Left colon (tissue), 2 donors: Measurements from ENCODE around the gene SLC35B2. TPM values are rescaled to one million over a fixed set of nuclear protein-coding genes. Genes with fewer than 3 reads are reported as not detected.

Experiments
- ATAC-seq: fragments of 200-7000 bp; cut with Tn5 transposase; one replicate; pipeline ENCODE4 v1.9.1; 2020; ENCODE audit warnings: mild to moderate bottlenecking, moderate library complexity
- DNase-seq, 2 donors: peaks; one replicate each; pipeline ENCODE4 v3.0.0-alpha.2; 2020
- intact Hi-C, 2 donors: fragments of 100-400 bp; cut with DNase I in 1 of 2; cut with micrococcal nuclease in 1 of 2; formaldehyde crosslinking; loops; one replicate each; pipeline versions ENCODE4 v1.11.2 to v1.14.0; 2022; cut with DNase I, micrococcal nuclease
- total RNA-seq, 2 donors: library from RNA; stranded (reverse); fragmentation: NEBNext Ultra II Directional; extraction: Animal tissue kit (Norgen Biotek cat#: 25700); gene quantifications; one replicate each; pipeline ENCODE4 v1.2.1, GENCODE V29; 2021
- donor health status: DM: no; HTN: no; CAD: no.
- donor health status: DM: yes; HTN: yes; CAD: no.

The SLC35B2 gene
- total RNA-seq, 2 donors from 2014 or later: 34.9 to 43.5 TPM

DNA sequence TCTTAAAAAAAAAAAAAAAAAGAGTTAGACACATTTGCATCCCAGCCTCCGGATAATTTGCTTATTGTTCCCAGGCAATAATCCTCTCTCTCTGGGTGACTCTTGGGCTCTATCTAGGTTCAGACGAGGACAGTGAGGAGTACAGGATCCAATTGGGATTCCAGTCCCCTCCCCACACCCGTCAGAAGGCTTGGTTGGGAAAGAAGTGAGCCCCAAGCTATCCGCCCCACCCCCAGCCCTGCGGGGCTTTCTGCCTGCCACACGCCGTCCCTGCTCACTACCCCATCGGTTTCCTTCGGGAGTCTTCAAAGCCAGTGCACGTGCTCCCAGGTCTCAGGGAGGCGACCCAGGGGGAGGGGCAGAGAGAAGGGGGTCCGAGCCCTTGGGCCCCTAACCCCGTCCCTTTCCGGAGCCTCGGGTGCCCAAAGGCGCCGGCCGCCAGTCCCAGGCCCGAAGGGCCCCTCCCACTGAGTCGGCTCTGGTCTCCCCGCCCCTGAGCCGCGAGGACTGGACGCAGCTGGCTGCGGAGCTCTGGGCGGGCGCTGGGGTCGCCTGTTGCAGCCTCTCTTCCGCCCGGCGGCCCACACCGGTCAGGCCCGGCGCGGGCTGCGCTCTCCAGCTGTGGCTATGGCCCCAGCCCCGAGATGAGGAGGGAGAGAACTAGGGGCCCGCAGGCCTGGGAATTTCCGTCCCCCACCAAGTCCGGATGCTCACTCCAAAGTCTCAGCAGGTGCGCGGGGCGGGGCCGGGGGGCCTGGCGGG is 38.1 kb downstream of the SLC35B2 start:
- ATAC-seq (peak; percentile 64), DNase-seq (peak; percentile 83 to 86)
- intact Hi-C loops: no loop called here

DNA sequence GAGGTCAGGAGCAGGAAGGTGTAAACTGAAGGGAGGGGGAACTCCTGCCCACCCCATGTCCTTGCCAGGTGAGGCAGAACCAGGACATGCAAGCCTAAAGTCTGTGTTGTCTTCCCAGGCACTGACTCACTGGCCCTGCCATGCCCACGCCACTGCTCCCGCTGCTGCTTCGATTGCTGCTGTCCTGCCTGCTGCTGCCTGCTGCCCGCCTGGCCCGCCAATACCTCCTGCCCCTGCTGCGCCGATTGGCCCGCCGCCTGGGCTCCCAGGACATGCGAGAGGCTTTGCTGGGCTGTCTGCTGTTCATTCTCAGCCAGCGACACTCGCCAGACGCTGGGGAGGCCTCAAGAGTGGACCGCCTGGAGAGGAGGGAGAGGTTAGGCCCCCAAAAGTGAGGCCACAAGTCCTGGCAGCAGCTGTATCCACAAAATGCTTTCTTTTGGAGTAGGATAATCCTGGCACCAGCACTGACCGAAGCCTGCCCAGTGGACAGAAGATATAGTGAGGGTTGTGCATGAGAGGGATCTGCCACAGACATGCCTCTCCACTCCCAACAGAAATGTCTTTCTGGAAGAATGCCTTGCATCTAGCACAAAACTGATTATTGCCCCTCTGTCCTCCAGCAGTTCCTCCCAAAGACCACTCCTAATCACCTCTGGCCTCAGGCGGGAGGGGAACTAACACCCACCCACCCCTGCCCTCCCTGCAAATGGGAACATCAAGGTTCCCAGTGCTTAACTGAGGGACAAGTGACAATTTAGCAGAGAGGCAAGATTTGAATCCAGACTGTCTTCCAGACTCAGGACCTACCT is 39.8 kb downstream of the SLC35B2 start:
- DNase-seq (peak; percentile 32 to 62), ATAC-seq (no peak)
- intact Hi-C loops: no loop called here

GRCh38 chr6:44216677-44217331 is 40.5 kb downstream of the SLC35B2 start, which contains the start of gene MYMX:
TSS of gene MYMX (plus strand) at chr6:44216926. CDS start at chr6:44217472, 546 bp downstream.
- ATAC-seq (no peak), DNase-seq (no peak)
- intact Hi-C loops: no loop called here

DNA sequence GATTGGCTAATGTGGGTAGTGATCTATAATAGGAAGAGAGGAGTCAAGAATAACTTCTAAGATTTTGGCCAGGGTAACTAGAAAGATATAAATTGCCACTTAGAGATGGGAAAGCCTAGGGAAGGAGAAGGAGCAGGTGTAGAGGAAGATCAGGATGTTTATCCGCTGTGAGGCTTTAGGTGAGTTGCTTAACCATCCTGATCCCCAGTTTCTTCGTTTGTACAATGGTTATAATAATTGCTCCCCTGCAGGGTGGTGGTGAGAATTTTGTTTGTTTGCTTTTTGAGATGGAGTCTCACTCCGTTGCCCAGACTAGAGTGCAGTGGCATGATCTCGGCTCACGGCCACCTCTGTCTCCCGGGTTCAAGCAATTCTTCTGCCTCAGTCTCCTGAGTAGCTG is 43.0 kb downstream of the SLC35B2 start:
- ATAC-seq: no peak
- DNase-seq: no peak
- intact Hi-C loops: no loop called here

DNA sequence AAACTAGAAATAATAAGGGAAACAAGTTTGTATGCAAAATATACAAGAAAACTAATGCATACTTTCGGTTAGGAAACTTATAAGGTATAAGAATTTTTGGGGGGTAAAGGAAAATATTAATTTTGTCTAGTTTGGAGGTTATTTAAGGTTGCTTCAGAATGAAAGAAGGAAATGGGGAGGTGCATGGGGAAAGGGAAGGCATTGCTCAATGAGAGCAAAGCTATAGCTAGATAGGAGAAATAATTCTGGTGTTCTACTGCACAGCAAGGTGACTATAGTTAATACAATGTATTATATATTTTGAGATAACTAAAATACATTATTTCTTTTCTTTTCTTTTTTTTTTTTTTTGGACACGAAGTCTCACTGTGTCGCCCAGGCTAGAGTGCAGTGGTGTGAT is 46.0 kb downstream of the SLC35B2 start:
- DNase-seq (no peak), ATAC-seq (no peak)
- intact Hi-C loops: no loop called here

DNA sequence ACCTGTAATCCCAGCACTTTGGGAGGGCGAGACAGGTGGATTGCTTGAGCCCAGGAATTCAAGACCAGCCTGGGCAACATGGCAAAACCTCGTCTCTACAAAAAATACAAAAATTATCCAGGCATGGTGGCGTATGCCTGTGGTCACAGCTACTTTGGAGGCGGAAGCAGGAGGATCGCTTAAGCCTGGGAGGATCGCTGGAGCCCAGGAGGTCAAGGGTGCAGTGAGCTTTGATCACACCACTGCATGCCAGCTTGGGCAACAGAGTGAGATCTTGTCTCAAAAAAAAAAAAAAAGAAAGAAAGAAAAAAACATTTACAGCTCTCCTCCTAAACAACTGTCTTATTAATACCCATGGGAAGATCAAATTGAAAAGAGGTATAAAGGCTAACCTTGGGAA is 49.4 kb downstream of the SLC35B2 start:
- DNase-seq: no peak
- no peak for ATAC-seq
- intact Hi-C loops: no loop called here

Other genes starting within 250 kb of the SLC35B2 start
- 10 to 100 TPM; 47.5 to 63.1 TPM for gene MRPL14, start 130.1 kb downstream of the SLC35B2 start, total RNA-seq
- 100 to 1,000 TPM in 1 of 2 donors, 10 to 100 TPM in 1; 99.7 to 102 TPM for gene TMEM63B, start 130.0 kb downstream of the SLC35B2 start, total RNA-seq
- gene CAPN11, start 98.7 kb downstream of the SLC35B2 start, total RNA-seq: 1 to 10 TPM in 1 of 2 donors, under 1 TPM in 1; 0.70 to 3.0 TPM
- not detected for gene MYMX, start 40.6 kb downstream of the SLC35B2 start, total RNA-seq
- gene SLC29A1, start 33.9 kb downstream of the SLC35B2 start, total RNA-seq: 10 to 100 TPM; 13.0 to 22.8 TPM
- gene HSP90AB1, start 10.4 kb downstream of the SLC35B2 start, total RNA-seq: 100 to 1,000 TPM; 278 to 329 TPM
- gene NFKBIE, start 8.0 kb upstream of the SLC35B2 start, total RNA-seq: 10 to 100 TPM in 1 of 2 donors, 1 to 10 TPM in 1; 9.6 to 15.3 TPM
- gene TMEM151B, start 12.9 kb upstream of the SLC35B2 start, total RNA-seq: under 1 TPM; 0.21 to 0.31 TPM
- gene AARS2, start 55.8 kb upstream of the SLC35B2 start, total RNA-seq: 10 to 100 TPM in 1 of 2 donors, 1 to 10 TPM in 1; 8.6 to 12.0 TPM
- not detected for gene SPATS1, start 85.1 kb upstream of the SLC35B2 start, total RNA-seq
- 10 to 100 TPM; 15.7 to 16.4 TPM for gene CDC5L, start 130.2 kb upstream of the SLC35B2 start, total RNA-seq